Ovary (tissue), 9 donors: ENCODE data around the gene NUCB2. TPM values are rescaled to one million over a fixed set of nuclear protein-coding genes. Genes with fewer than 3 reads are reported as not detected.

Experiments
- DNase-seq, 5 donors: peaks; one replicate each; pipeline ENCODE4 v3.0.0-alpha.2; 2019 to 2020
- H3K27ac ChIP-seq, 2 donors: fragments of 200-600 bp; one replicate each; pipeline versions ENCODE4 v1.5.1 to v1.8.0; 2019 to 2022
- H3K27me3 ChIP-seq: fragments of 200-600 bp; one replicate; pipeline ENCODE4 v1.8.0; 2022
- H3K36me3 ChIP-seq: fragments of 200-600 bp; sonication (generic); one replicate; pipeline ENCODE4 v1.5.1; 2019
- H3K4me1 ChIP-seq: one replicate; pipeline ENCODE4 v1.8.1; 2013; ENCODE audit warnings: mild to moderate bottlenecking, moderate library complexity; ENCODE audit not compliant: insufficient read depth
- H3K4me3 ChIP-seq: fragments of 200-600 bp; sonication (generic); one replicate; pipeline ENCODE4 v1.5.1; 2017
- H3K9me3 ChIP-seq, 2 donors: fragments of 200-600 bp in 1 of 2; sonication (generic) in 1 of 2; one replicate each; pipeline versions ENCODE4 v1.5.1 to v1.8.1; 2013 to 2019; ENCODE audit warnings: mild to moderate bottlenecking in 1 of 2, moderate library complexity in 1 of 2
- CTCF ChIP-seq, 3 donors: fragments of 450-650 bp in 2 of 3; fragments of 200-600 bp in 1 of 3; IDR thresholded peaks; one replicate each; pipeline versions ENCODE4 v1.5.1 to v1.8.0; 2016 to 2022; ENCODE audit warnings: antibody characterized with exemption in 3 of 3, mild to moderate bottlenecking in 1 of 3
- EP300 ChIP-seq: sonication (generic); formaldehyde crosslinking; IDR thresholded peaks from one replicate; pipeline ENCODE4 v1.6.1; 2017; ENCODE audit warnings: antibody characterized with exemption
- POLR2A ChIP-seq: fragments of 450-650 bp; IDR thresholded peaks from one replicate; pipeline ENCODE4 v1.6.1; 2017; ENCODE audit warnings: antibody characterized with exemption, mild to moderate bottlenecking, moderate library complexity
- WGBS, 3 donors: extraction: QIAGEN DNeasy Blood & Tissue Kit in 1 of 3; methylation state at CpG; one replicate each; pipeline versions ENCODE4 v1.1.5 to v1.1.7; 2013 to 2017; 5-methylcytosine and 5-hydroxymethylcytosine counted together
- intact Hi-C, 4 donors: fragments of 100-400 bp; cut with DNase I; formaldehyde crosslinking; loops; one replicate each; pipeline versions ENCODE4 v1.11.0 to v1.15.1; 2022 to 2023
- polyA plus RNA-seq, 2 donors: library from polyadenylated mRNA; stranded (reverse); fragments of 200-250 nt in 1 of 2; fragments of 350-450 nt in 1 of 2; fragmentation: Illumina TruSeq in 1 of 2; extraction: RNeasy Lipid Tissue Mini Kit (QIAGEN cat#74804) in 1 of 2; gene quantifications; one replicate each; pipeline ENCODE4 v1.2.3, GENCODE V29; 2013 to 2014
- total RNA-seq, 7 donors: library from RNA; depleted of rRNA in 2 of 7; stranded (reverse); fragments of >200 nt in 2 of 7; fragmentation: NEBNext Ultra II Directional in 3 of 7; extraction: Animal tissue kit (Norgen Biotek cat#: 25700) in 3 of 7; gene quantifications; one replicate each; pipeline versions ENCODE4 v1.1.0 to v1.2.4, GENCODE V29; 2016 to 2023
- donor health status: DM: no; HTN: no; CAD: no; lungs with moderate emphysema.
- donor health status: DM: no; HTN: no; CAD: no.
- donor health status: Bipolar disorder and iron deficiency.
- donor health status: DM: yes; HTN: yes; CAD: no.
- donor health status: DM: no; HTN: no; CAD: no.
- donor health status: DM: yes; HTN: yes; CAD: no.

NUCB2 gene
- total and polyA plus RNA-seq, 9 donors = 36.7 to 116 (median 86.1) TPM

- 97 to 100% (median 98%) methylated on average over 2 of the region's 2 CpGs for WGBS, 3 donors
- no peaks in the 10 kb centered on the region for H3K4me1 ChIP-seq
- TF ChIP-seq EP300 (no peak), POLR2A (no peak), CTCF (IDR thresholded peaks at IDR 0.05) (no peak)
- H3K36me3 ChIP-seq = no peaks in the 10 kb centered on the region
- no peaks in the 10 kb centered on the region for H3K9me3 ChIP-seq
- H3K27ac ChIP-seq = no peak overlapping the region
- no peaks in the 10 kb centered on the region for H3K27me3 ChIP-seq
- no peak for DNase-seq
- intact Hi-C loops = no loop called here
- no peak overlapping the region for H3K4me3 ChIP-seq
Measured at GRCh38 chr11:17343257-17343656, 66.7 kb downstream of the NUCB2 start.

- WGBS, 3 donors = 63 to 90% (median 69%) methylated on average over 1 of the region's 1 CpG
- H3K36me3 ChIP-seq = no peaks in the 10 kb centered on the region
- H3K9me3 ChIP-seq = no peaks in the 10 kb centered on the region
- H3K27ac ChIP-seq = no peak overlapping the region
- no peak overlapping the region for H3K4me3 ChIP-seq
- TF ChIP-seq POLR2A (no peak), EP300 (no peak), CTCF (IDR thresholded peaks at IDR 0.05) (no peak)
- no peaks in the 10 kb centered on the region for H3K4me1 ChIP-seq
- no peaks in the 10 kb centered on the region for H3K27me3 ChIP-seq
- no peak for DNase-seq
- intact Hi-C loops = no loop called here
Measured at GRCh38 chr11:17343907-17344306, 67.4 kb downstream of the NUCB2 start.

- intact Hi-C loops = no loop called here
- Histone ChIP-seq H3K4me3 (no peak overlapping the region), H3K9me3 (no peaks in the 10 kb centered on the region), H3K27ac (no peak overlapping the region), H3K27me3 (no peaks in the 10 kb centered on the region), H3K4me1 (no peaks in the 10 kb centered on the region), H3K36me3 (no peaks in the 10 kb centered on the region)
- no peak for DNase-seq
- TF ChIP-seq POLR2A = no peak
- no peak for TF ChIP-seq CTCF (IDR thresholded peaks at IDR 0.05)
- TF ChIP-seq EP300 = no peak
- WGBS, 3 donors = 60 to 72% (median 61%) methylated on average over 1 of the region's 1 CpG
Measured at GRCh38 chr11:17347676-17348075, 71.1 kb downstream of the NUCB2 start.

- no peaks in the 10 kb centered on the region for H3K9me3 ChIP-seq
- no peaks in the 10 kb centered on the region for H3K4me1 ChIP-seq
- H3K4me3 ChIP-seq = no peak overlapping the region
- no peaks in the 10 kb centered on the region for H3K27me3 ChIP-seq
- 89 to 93% (median 90%) methylated on average over 7 of the region's 7 CpGs for WGBS, 3 donors
- no peaks in the 10 kb centered on the region for H3K36me3 ChIP-seq
- intact Hi-C loops = loop anchor here in 1 of 4 donors (5.0 kb wide), 1 partner anchor 73 kb away; the partner anchor contains the start of gene NUCB2
- no peak overlapping the region for H3K27ac ChIP-seq
- DNase-seq = no peak
- no peak for TF ChIP-seq CTCF (IDR thresholded peaks at IDR 0.05)
- no peak for TF ChIP-seq EP300
- no peak for TF ChIP-seq POLR2A
Measured at GRCh38 chr11:17350455-17351171, 74.1 kb downstream of the NUCB2 start.
